Heart left ventricle (tissue), 16 donors: ENCODE results near the gene PCDHGB1. TPM values are rescaled to one million over a fixed set of nuclear protein-coding genes. Genes with fewer than 3 reads are reported as not detected.

Experiments used
- ATAC-seq, 4 donors: fragments of 200-7000 bp; cut with Tn5 transposase; one replicate each; pipeline ENCODE4 v1.9.1; 2020 to 2022; ENCODE audit warnings: moderate library complexity in 4 of 4, mild to moderate bottlenecking in 3 of 4, moderate number of reproducible peaks in 1 of 4
- DNase-seq, 5 donors: peaks; one replicate each; pipeline ENCODE4 v3.0.0-alpha.2; 2020
- H3K27ac ChIP-seq, 12 donors: fragments of 200-600 bp; sonication (generic) in 4 of 12; one replicate each; pipeline versions ENCODE4 v1.5.0 to v1.8.0; 2016 to 2022; ENCODE audit warnings: mild to moderate bottlenecking in 2 of 12
- H3K27me3 ChIP-seq, 9 donors: fragments of 200-600 bp; sonication (generic) in 2 of 9; one replicate each; pipeline versions ENCODE4 v1.5.1 to v1.8.0; 2016 to 2022; ENCODE audit warnings: mild to moderate bottlenecking in 3 of 9
- H3K36me3 ChIP-seq, 9 donors: fragments of 200-600 bp; sonication (generic) in 2 of 9; one replicate each; pipeline versions ENCODE4 v1.5.0 to v1.8.0; 2018 to 2022; ENCODE audit warnings: mild to moderate bottlenecking in 2 of 9
- H3K4me1 ChIP-seq, 12 donors: fragments of 200-600 bp; sonication (generic) in 4 of 12; one replicate each; pipeline versions ENCODE4 v1.5.0 to v1.8.0; 2016 to 2022; ENCODE audit warnings: mild to moderate bottlenecking in 3 of 12
- H3K4me3 ChIP-seq, 12 donors: fragments of 200-600 bp; sonication (generic) in 4 of 12; one replicate each; pipeline versions ENCODE4 v1.5.0 to v1.8.0; 2017 to 2022; ENCODE audit warnings: mild to moderate bottlenecking in 9 of 12, moderate library complexity in 4 of 12
- H3K9me3 ChIP-seq, 12 donors: fragments of 200-600 bp; sonication (generic) in 4 of 12; one replicate each; pipeline versions ENCODE4 v1.5.0 to v1.8.0; 2016 to 2022; ENCODE audit warnings: mild to moderate bottlenecking in 1 of 12
- CTCF ChIP-seq, 12 donors: fragments of 200-600 bp; sonication (generic) in 4 of 12; IDR thresholded peaks; one replicate each; pipeline versions ENCODE4 v1.5.0 to v1.8.0; 2018 to 2022; ENCODE audit warnings: antibody characterized with exemption in 12 of 12, mild to moderate bottlenecking in 5 of 12
- POLR2A ChIP-seq, 2 donors: fragments of 450-650 bp; IDR thresholded peaks; one replicate each; pipeline ENCODE4 v1.6.1; 2017; ENCODE audit warnings: antibody characterized with exemption in 2 of 2, mild to moderate bottlenecking in 2 of 2, moderate library complexity in 2 of 2
- WGBS, 4 donors: extraction: QIAGEN DNeasy Blood & Tissue Kit in 2 of 4; methylation state at CpG; one replicate each; pipeline versions ENCODE4 v1.1.5 to v1.1.7; 2013 to 2018; 5-methylcytosine and 5-hydroxymethylcytosine counted together
- intact Hi-C, 10 donors: fragments of 100-400 bp; cut with DNase I; formaldehyde crosslinking; loops; one replicate each; pipeline versions ENCODE4 v1.11.1 to v1.14.2; 2022
- polyA plus RNA-seq, 2 donors: library from polyadenylated mRNA; stranded (reverse); fragments of 200-250 nt; gene quantifications; one replicate each; pipeline ENCODE4 v1.2.3, GENCODE V29; 2013
- total RNA-seq, 9 donors: library from RNA; depleted of rRNA in 2 of 9; stranded (reverse); fragments of >200 nt in 2 of 9; fragmentation: NEBNext Ultra II Directional in 3 of 9; extraction: Animal tissue kit (Norgen Biotek cat#: 25700) in 3 of 9; gene quantifications; one replicate each; pipeline versions ENCODE4 v1.1.0 to v1.2.4, GENCODE V29; 2016 to 2023
- donor health status: ischemic (EF 13 %, LVEDD 7.1; RV severe dilation, severe dysfunction).
- donor health status: healthy with polysubstance abuse.
- donor health status: DM: no; HTN: yes; CAD: no.
- donor health status: DM: no; HTN: no; CAD: no.
- donor health status: ischemic (EF 25% LVEDD 6.9; RV normal size, moderate dysfunction).
- donor health status: ischemic (EF 25% LVEDD 5.7; RV mildly dilated, moderate dysfunction).
- donor health status: healthy.
- donor health status: DM: yes; HTN: yes; CAD: no.
- donor health status: ischemic (EF 35%, LVEDD 5.7; RV mildly dilated, moderate dysfunction).
- donor health status: nonischemic (EF 11% LVEDD 7.7; RV severe dilation, severe dysfunction).
- donor health status: DM: yes; HTN: yes; CAD: no.
- donor health status: PGD.
- donor health status: ischemic (EF 29% LVEDD 5.4; RV normal size, mild dysfunction).
- donor health status: nonischemic (EF 23%, LVEDD 6.1; RV moderate dilation, normal function).

The PCDHGB1 gene
- total and polyA plus RNA-seq, 11 donors: 0.85 to 11.9 (median 8.6) TPM

GRCh38 chr5:141398608-141399007 lies 48.7 kb downstream of the PCDHGB1 start:
- intact Hi-C loops: no loop called here
- peak in 2 of 4 donors; percentile 15 to 33 for ATAC-seq
- H3K4me1 ChIP-seq: peaks cover 0 to 12% (median 0%) of the 10 kb centered on the region in 12 donors
- peaks cover 0 to 42% (median 0%) of the 10 kb centered on the region in 9 donors for H3K27me3 ChIP-seq
- no peak overlapping the region for H3K27ac ChIP-seq
- peaks cover 0 to 4% (median 0%) of the 10 kb centered on the region in 9 donors for H3K36me3 ChIP-seq
- DNase-seq: no peak
- peak in 1 of 12 donors; percentile 8 for TF ChIP-seq CTCF (IDR thresholded peaks at IDR 0.05)
- TF ChIP-seq POLR2A (IDR thresholded peaks at IDR 0.05): no peak
- H3K9me3 ChIP-seq: peaks cover 0 to 97% (median 59%) of the 10 kb centered on the region in 12 donors
- WGBS, 4 donors: 34 to 42% (median 39%) methylated on average over 14 to 15 of the region's 15 CpGs
- peak overlapping the region in 2 of 12 donors; percentile 19 to 26 for H3K4me3 ChIP-seq

GRCh38 chr5:141399555-141400258 lies 49.8 kb downstream of the PCDHGB1 start:
- Histone ChIP-seq H3K27ac (no peak overlapping the region), H3K36me3 (peaks cover 0 to 4% (median 0%) of the 10 kb centered on the region in 9 donors), H3K4me3 (peak overlapping the region in 1 of 12 donors; percentile 4), H3K4me1 (peaks cover 0 to 12% (median 0%) of the 10 kb centered on the region in 12 donors), H3K27me3 (peaks cover 0 to 43% (median 0%) of the 10 kb centered on the region in 9 donors), H3K9me3 (peaks cover 0 to 97% (median 59%) of the 10 kb centered on the region in 12 donors)
- ATAC-seq (no peak), DNase-seq (no peak)
- no peak for TF ChIP-seq POLR2A (IDR thresholded peaks at IDR 0.05)
- no peak for TF ChIP-seq CTCF (IDR thresholded peaks at IDR 0.05)
- WGBS, 4 donors: 30 to 57% (median 34%) methylated on average over 18 to 61 of the region's 61 CpGs
- intact Hi-C loops: loop anchor here in 2 of 10 donors (10.0 kb wide), 2 partner anchors 55 to 155 kb away; partner anchors contain the start of genes PCDHB15 (in 1 of the 2) and PCDHGA3 (in 1 of the 2)

Other genes with a start within 250 kb of the PCDHGB1 start
Only the 30 nearest of the 37 such genes appear.
- gene PCDHB9, start 162.9 kb upstream of the PCDHGB1 start, total RNA-seq: 1 to 10 TPM in 4 of 9 donors, under 1 TPM in 5; 0.62 to 1.6 (median 0.99) TPM
- under 1 TPM; 0.30 to 0.35 TPM for gene PCDHB9, start 162.9 kb upstream of the PCDHGB1 start, polyA plus RNA-seq
- 1 to 10 TPM in 4 of 9 donors, under 1 TPM in 5; 0.35 to 1.4 (median 0.91) TPM for gene PCDHB10, start 157.7 kb upstream of the PCDHGB1 start, total RNA-seq
- under 1 TPM; 0.28 to 0.34 TPM for gene PCDHB10, start 157.7 kb upstream of the PCDHGB1 start, polyA plus RNA-seq
- gene PCDHB11, start 150.5 kb upstream of the PCDHGB1 start, total RNA-seq: 1 to 10 TPM in 7 of 9 donors, under 1 TPM in 2; 0.61 to 2.8 (median 1.4) TPM
- under 1 TPM; 0.23 to 0.28 TPM for gene PCDHB11, start 150.5 kb upstream of the PCDHGB1 start, polyA plus RNA-seq
- 1 to 10 TPM in 5 of 9 donors, under 1 TPM in 4; 0.37 to 2.4 (median 1.2) TPM for gene PCDHB12, start 141.4 kb upstream of the PCDHGB1 start, total RNA-seq
- under 1 TPM; 0.27 to 0.58 TPM for gene PCDHB12, start 141.4 kb upstream of the PCDHGB1 start, polyA plus RNA-seq
- 1 to 10 TPM; 2.5 to 5.9 (median 3.6) TPM for gene PCDHB13, start 136.2 kb upstream of the PCDHGB1 start, total RNA-seq
- gene PCDHB13, start 136.2 kb upstream of the PCDHGB1 start, polyA plus RNA-seq: 1 to 10 TPM in 1 of 2 donors, under 1 TPM in 1; 0.99 to 1.5 TPM
- gene PCDHB14, start 126.8 kb upstream of the PCDHGB1 start, total RNA-seq: 1 to 10 TPM; 2.6 to 6.1 (median 4.3) TPM
- gene PCDHB14, start 126.8 kb upstream of the PCDHGB1 start, polyA plus RNA-seq: 1 to 10 TPM in 1 of 2 donors, under 1 TPM in 1; 0.91 to 1.7 TPM
- 1 to 10 TPM; 3.7 to 7.5 (median 4.5) TPM for gene PCDHB15, start 104.7 kb upstream of the PCDHGB1 start, total RNA-seq
- 1 to 10 TPM; 1.6 to 2.8 TPM for gene PCDHB15, start 104.7 kb upstream of the PCDHGB1 start, polyA plus RNA-seq
- gene SLC25A2, start 46.0 kb upstream of the PCDHGB1 start, total RNA-seq: not detected
- not detected for gene SLC25A2, start 46.0 kb upstream of the PCDHGB1 start, polyA plus RNA-seq
- gene TAF7, start 29.3 kb upstream of the PCDHGB1 start, total RNA-seq: 100 to 1,000 TPM in 4 of 9 donors, 10 to 100 TPM in 5; 73.9 to 107 (median 99.9) TPM
- 100 to 1,000 TPM in 1 of 2 donors, 10 to 100 TPM in 1; 47.2 to 159 TPM for gene TAF7, start 29.3 kb upstream of the PCDHGB1 start, polyA plus RNA-seq
- gene PCDHGA1, start 19.6 kb upstream of the PCDHGB1 start, total RNA-seq: 1 to 10 TPM; 2.1 to 4.9 (median 3.5) TPM
- 1 to 10 TPM; 1.3 to 1.4 TPM for gene PCDHGA1, start 19.6 kb upstream of the PCDHGB1 start, polyA plus RNA-seq
- gene PCDHGA2, start 11.3 kb upstream of the PCDHGB1 start, total RNA-seq: 10 to 100 TPM in 6 of 9 donors, 1 to 10 TPM in 3; 5.8 to 15.1 (median 10.7) TPM
- 1 to 10 TPM; 2.7 to 3.6 TPM for gene PCDHGA2, start 11.3 kb upstream of the PCDHGB1 start, polyA plus RNA-seq
- gene PCDHGA3, start 6.3 kb upstream of the PCDHGB1 start, total RNA-seq: 10 to 100 TPM in 8 of 9 donors, 1 to 10 TPM in 1; 7.6 to 27.2 (median 14.7) TPM
- 1 to 10 TPM; 3.5 to 5.9 TPM for gene PCDHGA3, start 6.3 kb upstream of the PCDHGB1 start, polyA plus RNA-seq
- gene PCDHGA4, start 4.9 kb downstream of the PCDHGB1 start, total RNA-seq: 10 to 100 TPM in 5 of 9 donors, 1 to 10 TPM in 4; 5.1 to 13.7 (median 11.0) TPM
- 1 to 10 TPM; 2.5 to 5.1 TPM for gene PCDHGA4, start 4.9 kb downstream of the PCDHGB1 start, polyA plus RNA-seq
- gene PCDHGB2, start 9.9 kb downstream of the PCDHGB1 start, total RNA-seq: 10 to 100 TPM in 5 of 9 donors, 1 to 10 TPM in 4; 4.4 to 13.8 (median 10.4) TPM
- 1 to 10 TPM; 2.1 to 3.9 TPM for gene PCDHGB2, start 9.9 kb downstream of the PCDHGB1 start, polyA plus RNA-seq
- 1 to 10 TPM; 2.9 to 9.6 (median 7.2) TPM for gene PCDHGA5, start 14.1 kb downstream of the PCDHGB1 start, total RNA-seq
- gene PCDHGA5, start 14.1 kb downstream of the PCDHGB1 start, polyA plus RNA-seq: 1 to 10 TPM; 1.5 to 4.4 TPM
- gene PCDHGB3, start 20.1 kb downstream of the PCDHGB1 start, total RNA-seq: 10 to 100 TPM in 4 of 9 donors, 1 to 10 TPM in 5; 4.0 to 14.9 (median 9.8) TPM
- gene PCDHGB3, start 20.1 kb downstream of the PCDHGB1 start, polyA plus RNA-seq: 1 to 10 TPM; 1.7 to 5.4 TPM
- gene PCDHGA6, start 23.8 kb downstream of the PCDHGB1 start, total RNA-seq: 10 to 100 TPM in 1 of 9 donors, 1 to 10 TPM in 8; 3.6 to 10.3 (median 7.7) TPM
- 1 to 10 TPM; 2.2 to 6.7 TPM for gene PCDHGA6, start 23.8 kb downstream of the PCDHGB1 start, polyA plus RNA-seq
- gene PCDHGA7, start 32.6 kb downstream of the PCDHGB1 start, total RNA-seq: 10 to 100 TPM in 2 of 9 donors, 1 to 10 TPM in 7; 4.4 to 14.1 (median 7.6) TPM
- 1 to 10 TPM; 1.4 to 5.1 TPM for gene PCDHGA7, start 32.6 kb downstream of the PCDHGB1 start, polyA plus RNA-seq
- gene PCDHGB4, start 37.6 kb downstream of the PCDHGB1 start, total RNA-seq: 10 to 100 TPM in 2 of 9 donors, 1 to 10 TPM in 7; 4.5 to 11.9 (median 7.3) TPM
- 1 to 10 TPM; 2.0 to 3.8 TPM for gene PCDHGB4, start 37.6 kb downstream of the PCDHGB1 start, polyA plus RNA-seq
- gene PCDHGA8, start 42.5 kb downstream of the PCDHGB1 start, total RNA-seq: 10 to 100 TPM in 3 of 9 donors, 1 to 10 TPM in 6; 4.7 to 14.6 (median 8.1) TPM
- 1 to 10 TPM in 1 of 2 donors, under 1 TPM in 1; 0.76 to 3.8 TPM for gene PCDHGA8, start 42.5 kb downstream of the PCDHGB1 start, polyA plus RNA-seq
- 10 to 100 TPM in 3 of 9 donors, 1 to 10 TPM in 6; 5.9 to 15.5 (median 9.9) TPM for gene PCDHGB5, start 47.8 kb downstream of the PCDHGB1 start, total RNA-seq
- gene PCDHGB5, start 47.8 kb downstream of the PCDHGB1 start, polyA plus RNA-seq: 1 to 10 TPM; 4.4 to 5.1 TPM
- 1 to 10 TPM; 2.3 to 9.6 (median 5.3) TPM for gene PCDHGA9, start 52.7 kb downstream of the PCDHGB1 start, total RNA-seq
- gene PCDHGA9, start 52.7 kb downstream of the PCDHGB1 start, polyA plus RNA-seq: 1 to 10 TPM; 1.3 to 5.5 TPM
- 10 to 100 TPM in 1 of 9 donors, 1 to 10 TPM in 8; 4.1 to 10.4 (median 6.5) TPM for gene PCDHGB6, start 57.9 kb downstream of the PCDHGB1 start, total RNA-seq
- gene PCDHGB6, start 57.9 kb downstream of the PCDHGB1 start, polyA plus RNA-seq: 1 to 10 TPM; 2.3 to 4.5 TPM
- 10 to 100 TPM in 1 of 9 donors, 1 to 10 TPM in 8; 3.3 to 11.3 (median 6.1) TPM for gene PCDHGA10, start 62.9 kb downstream of the PCDHGB1 start, total RNA-seq
- 1 to 10 TPM; 1.1 to 3.1 TPM for gene PCDHGA10, start 62.9 kb downstream of the PCDHGB1 start, polyA plus RNA-seq
- gene PCDHGB7, start 67.6 kb downstream of the PCDHGB1 start, total RNA-seq: 10 to 100 TPM in 5 of 9 donors, 1 to 10 TPM in 4; 5.1 to 15.0 (median 11.1) TPM
- 1 to 10 TPM; 3.3 to 4.8 TPM for gene PCDHGB7, start 67.6 kb downstream of the PCDHGB1 start, polyA plus RNA-seq
- 1 to 10 TPM; 2.8 to 9.0 (median 5.3) TPM for gene PCDHGA11, start 71.0 kb downstream of the PCDHGB1 start, total RNA-seq
- gene PCDHGA11, start 71.0 kb downstream of the PCDHGB1 start, polyA plus RNA-seq: 1 to 10 TPM; 1.8 to 5.0 TPM
- gene PCDHGA12, start 80.4 kb downstream of the PCDHGB1 start, total RNA-seq: 10 to 100 TPM in 1 of 9 donors, 1 to 10 TPM in 8; 3.2 to 15.5 (median 7.3) TPM
- gene PCDHGA12, start 80.4 kb downstream of the PCDHGB1 start, polyA plus RNA-seq: 1 to 10 TPM; 3.2 to 5.0 TPM
- gene PCDHGC3, start 125.9 kb downstream of the PCDHGB1 start, total RNA-seq: 10 to 100 TPM; 12.3 to 32.5 (median 18.4) TPM
- 10 to 100 TPM; 23.3 to 34.8 TPM for gene PCDHGC3, start 125.9 kb downstream of the PCDHGB1 start, polyA plus RNA-seq
- gene PCDHGC4, start 134.9 kb downstream of the PCDHGB1 start, total RNA-seq: 10 to 100 TPM in 1 of 9 donors, 1 to 10 TPM in 8; 1.7 to 10.4 (median 2.9) TPM
- gene PCDHGC4, start 134.9 kb downstream of the PCDHGB1 start, polyA plus RNA-seq: 1 to 10 TPM in 1 of 2 donors, under 1 TPM in 1; 0.39 to 4.2 TPM
- 1 to 10 TPM; 1.5 to 5.4 (median 3.0) TPM for gene PCDHGC5, start 139.0 kb downstream of the PCDHGB1 start, total RNA-seq
- gene PCDHGC5, start 139.0 kb downstream of the PCDHGB1 start, polyA plus RNA-seq: 1 to 10 TPM in 1 of 2 donors, under 1 TPM in 1; 0.72 to 5.4 TPM